ENCODE data around the gene GABBR2. TPM values are rescaled to one million over a fixed set of nuclear protein-coding genes. Genes with fewer than 3 reads are reported as not detected.

The GABBR2 gene
- total and polyA plus RNA-seq, 2 experiments from 2014 or later = 0.89 to 1.3 TPM

- Histone ChIP-seq H3K4me3 (no peak overlapping the region), H3K4me1 (ENCODE audit: insufficient read depth) (no peaks in the 10 kb centered on the region), H3K27ac (ENCODE audit: low read depth) (no peak overlapping the region), H3K27me3 (ENCODE audit: insufficient read depth) (no peaks in the 10 kb centered on the region), H3F3A (replicated peaks; ENCODE audit: low read depth) (no peaks in the 10 kb centered on the region), H4K20me1 (replicated peaks; ENCODE audit: insufficient read depth) (no peaks in the 10 kb centered on the region), H3K79me2 (replicated peaks; ENCODE audit: insufficient read depth) (no peaks in the 10 kb centered on the region), H3K36me3 (ENCODE audit: insufficient read depth) (no peaks in the 10 kb centered on the region), H3K9me2 (ENCODE audit: insufficient read depth) (no peaks in the 10 kb centered on the region), H2AFZ (peak overlapping the region; percentile 95), H3K4me2 (no peak overlapping the region)
- H3K36me3 Mint-ChIP-seq (ENCODE audit: low read depth) = no peaks in the 10 kb centered on the region
- no peak overlapping the region for H3K4me3 Mint-ChIP-seq
- TF ChIP-seq EZH2 (IDR thresholded peaks at IDR 0.05; ENCODE audit: low read depth, unreplicated experiment) (no peak), JUNB (IDR thresholded peaks at IDR 0.05; ENCODE audit: unreplicated experiment) (no peak), REST (IDR thresholded peaks at IDR 0.05; ENCODE audit: unreplicated experiment) (no peak), NANOG (IDR thresholded peaks at IDR 0.05; ENCODE audit: borderline replicate concordance) (no peak), ZNF462 (CRISPR knock-in tag; IDR thresholded peaks at IDR 0.05) (no peak)
- ATAC-seq (peak; percentile 47), DNase-seq (ENCODE audit: low spot score) (no peak)
- H3K4me1 Mint-ChIP-seq = no peaks in the 10 kb centered on the region; the same call in 2 of the 3 replicates
- H3K27ac Mint-ChIP-seq = no peak overlapping the region
- H3K9me3 Mint-ChIP-seq = no peaks in the 10 kb centered on the region
- peaks cover 2% of the 10 kb centered on the region for H3K27me3 Mint-ChIP-seq (ENCODE audit: insufficient read depth, low read depth, poor library complexity)
Measured at GRCh38 chr9:98563212-98563907, 145.4 kb downstream of the GABBR2 start.

All from GM23338 (cell line).